Neutrophil (primary cell): ENCODE measurements around the gene CCNG1.
A peak's percentile ranks its signal among the peaks of the same experiment; 100 is the strongest.

ENCODE experiments used
- H3K27ac ChIP-seq: fragments of 200-600 bp; sonication (generic); 2 replicates; pipeline ENCODE4 v1.5.1; 2016; ENCODE audit warnings: mild to moderate bottlenecking, moderate library complexity
- H3K27me3 ChIP-seq: fragments of 200-600 bp; sonication (generic); 2 replicates; pipeline ENCODE4 v1.6.0; 2016; ENCODE audit warnings: mild to moderate bottlenecking
- H3K36me3 ChIP-seq: fragments of 200-600 bp; sonication (generic); 2 replicates; pipeline ENCODE4 v1.5.1; 2017
- H3K4me1 ChIP-seq, 2 experiments: fragments of 200-600 bp in 1 of 2; sonication (generic) in 1 of 2; 1 replicate in 1 of 2; 2 replicates in 1 of 2; pipeline versions ENCODE4 v1.5.1 to v1.6.1; 2013 to 2016; ENCODE audit warnings: low read depth in 1 of 2, low read length in 1 of 2, mild to moderate bottlenecking in 1 of 2, moderate library complexity in 1 of 2; ENCODE audit not compliant: control insufficient read depth in 1 of 2, insufficient read depth in 1 of 2
- H3K4me3 ChIP-seq, 2 experiments: fragments of 200-600 bp in 1 of 2; sonication (generic) in 1 of 2; 1 replicate in 1 of 2; 2 replicates in 1 of 2; pipeline ENCODE4 v1.5.1; 2013 to 2016; ENCODE audit warnings: low read depth in 1 of 2, low read length in 1 of 2, mild to moderate bottlenecking in 1 of 2, moderate library complexity in 1 of 2
- H3K9me3 ChIP-seq: fragments of 200-600 bp; sonication (generic); 2 replicates; pipeline ENCODE4 v1.5.1; 2016
- TF ChIP-seq, protein P1 (sequence below): fragments of 200-600 bp; sonication (generic); IDR thresholded peaks from 2 replicates; pipeline ENCODE4 v1.5.1; 2016; ENCODE audit warnings: antibody characterized with exemption

The CCNG1 gene

DNA sequence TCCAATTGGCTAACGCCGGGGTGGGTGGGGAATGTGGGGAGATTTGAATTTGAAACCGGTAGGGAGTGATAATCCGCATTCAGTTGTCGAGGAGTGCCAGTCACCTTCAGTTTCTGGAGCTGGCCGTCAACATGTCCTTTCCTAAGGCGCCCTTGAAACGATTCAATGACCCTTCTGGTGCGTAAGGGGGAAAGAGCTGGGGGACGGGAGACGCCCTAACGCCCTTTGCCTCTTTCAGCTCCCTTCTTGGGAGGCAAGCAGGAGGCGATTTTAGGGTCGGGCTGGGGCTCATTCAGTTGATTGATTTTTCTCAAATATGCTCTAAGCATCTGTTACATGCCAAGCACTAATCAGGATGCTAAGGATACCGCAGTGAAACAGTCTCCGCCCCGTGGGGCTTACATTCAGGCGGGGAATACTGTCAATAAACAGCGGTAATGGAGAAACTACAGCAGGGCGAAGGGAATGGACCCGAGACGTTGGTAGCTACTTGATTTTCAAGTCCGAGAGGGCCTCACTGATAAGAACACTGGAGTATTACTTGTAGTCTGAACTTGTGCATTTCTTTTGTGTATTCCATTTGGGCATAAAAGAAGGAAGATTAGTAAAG, 23.3 kb downstream of the CCNG1 start, which contains the start of gene HMMR:
TSS of gene HMMR (plus strand) at position 71 of the 610 bp plus-strand sequence. CDS start at position 132, 61 bp downstream.
- Histone ChIP-seq H3K27ac (peak within 1 kb of the TSS; percentile 81), H3K4me1 (peaks cover 29% of the 10 kb centered on the region in 2 experiments), H3K27me3 (no peaks in the 10 kb centered on the region), H3K9me3 (no peaks in the 10 kb centered on the region), H3K4me3 (peak within 1 kb of the TSS; percentile 85 to 91), H3K36me3 (no peaks in the 10 kb centered on the region)
- TF ChIP-seq, protein P1, sequence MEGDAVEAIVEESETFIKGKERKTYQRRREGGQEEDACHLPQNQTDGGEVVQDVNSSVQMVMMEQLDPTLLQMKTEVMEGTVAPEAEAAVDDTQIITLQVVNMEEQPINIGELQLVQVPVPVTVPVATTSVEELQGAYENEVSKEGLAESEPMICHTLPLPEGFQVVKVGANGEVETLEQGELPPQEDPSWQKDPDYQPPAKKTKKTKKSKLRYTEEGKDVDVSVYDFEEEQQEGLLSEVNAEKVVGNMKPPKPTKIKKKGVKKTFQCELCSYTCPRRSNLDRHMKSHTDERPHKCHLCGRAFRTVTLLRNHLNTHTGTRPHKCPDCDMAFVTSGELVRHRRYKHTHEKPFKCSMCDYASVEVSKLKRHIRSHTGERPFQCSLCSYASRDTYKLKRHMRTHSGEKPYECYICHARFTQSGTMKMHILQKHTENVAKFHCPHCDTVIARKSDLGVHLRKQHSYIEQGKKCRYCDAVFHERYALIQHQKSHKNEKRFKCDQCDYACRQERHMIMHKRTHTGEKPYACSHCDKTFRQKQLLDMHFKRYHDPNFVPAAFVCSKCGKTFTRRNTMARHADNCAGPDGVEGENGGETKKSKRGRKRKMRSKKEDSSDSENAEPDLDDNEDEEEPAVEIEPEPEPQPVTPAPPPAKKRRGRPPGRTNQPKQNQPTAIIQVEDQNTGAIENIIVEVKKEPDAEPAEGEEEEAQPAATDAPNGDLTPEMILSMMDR, result no peak

DNA sequence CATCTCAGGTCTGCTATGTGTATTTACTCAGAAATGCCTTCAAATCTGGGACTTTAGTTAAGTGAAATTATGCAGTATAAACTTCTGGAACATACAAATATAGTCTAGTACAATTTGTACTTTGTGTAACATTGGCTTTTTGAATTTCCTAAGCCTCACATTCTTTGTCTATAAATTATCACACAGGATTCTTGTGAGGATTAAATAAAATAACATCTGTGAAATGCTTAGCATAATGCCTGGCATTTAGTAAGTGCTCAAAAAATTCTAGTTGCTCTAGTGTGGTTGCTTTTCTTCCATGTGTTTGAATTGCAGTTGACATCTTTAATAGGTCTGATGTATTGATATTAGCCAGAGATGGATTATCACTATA, 25.7 kb downstream of the CCNG1 start:
- Histone ChIP-seq H3K4me1 (peaks cover 29% of the 10 kb centered on the region in 2 experiments), H3K4me3 (no peak overlapping the region), H3K27me3 (no peaks in the 10 kb centered on the region)

DNA sequence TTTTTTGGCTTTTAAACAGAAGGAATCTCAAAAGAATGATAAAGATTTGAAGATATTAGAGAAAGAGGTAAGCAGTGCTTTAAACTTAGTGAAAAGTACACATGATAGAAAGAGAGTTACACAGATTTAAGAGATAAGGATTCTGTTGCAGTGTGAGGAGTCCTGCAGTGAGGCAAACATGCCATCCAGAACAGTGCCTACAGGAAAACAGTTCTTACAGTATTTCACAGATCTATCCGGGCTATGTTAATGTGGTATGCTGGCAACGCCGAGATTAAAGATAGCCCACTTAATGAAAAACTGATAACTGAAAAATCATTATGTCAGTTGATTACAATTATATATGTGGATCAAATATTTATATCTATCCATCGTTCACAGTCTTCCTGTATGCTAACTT, 30.3 kb downstream of the CCNG1 start:
- Histone ChIP-seq H3K27ac (no peak overlapping the region), H3K4me3 (no peak overlapping the region), H3K9me3 (no peaks in the 10 kb centered on the region), H3K4me1 (no peaks in the 10 kb centered on the region), H3K36me3 (peaks cover 40% of the 10 kb centered on the region), H3K27me3 (no peaks in the 10 kb centered on the region)
- TF ChIP-seq, protein P1, result no peak

More for the DNA sequence above, 25.7 kb downstream of the CCNG1 start:
- TF ChIP-seq, protein P1, result no peak
- H3K9me3 ChIP-seq, result no peaks in the 10 kb centered on the region
- no peak overlapping the region for H3K27ac ChIP-seq
- peaks cover 4% of the 10 kb centered on the region for H3K36me3 ChIP-seq

DNA sequence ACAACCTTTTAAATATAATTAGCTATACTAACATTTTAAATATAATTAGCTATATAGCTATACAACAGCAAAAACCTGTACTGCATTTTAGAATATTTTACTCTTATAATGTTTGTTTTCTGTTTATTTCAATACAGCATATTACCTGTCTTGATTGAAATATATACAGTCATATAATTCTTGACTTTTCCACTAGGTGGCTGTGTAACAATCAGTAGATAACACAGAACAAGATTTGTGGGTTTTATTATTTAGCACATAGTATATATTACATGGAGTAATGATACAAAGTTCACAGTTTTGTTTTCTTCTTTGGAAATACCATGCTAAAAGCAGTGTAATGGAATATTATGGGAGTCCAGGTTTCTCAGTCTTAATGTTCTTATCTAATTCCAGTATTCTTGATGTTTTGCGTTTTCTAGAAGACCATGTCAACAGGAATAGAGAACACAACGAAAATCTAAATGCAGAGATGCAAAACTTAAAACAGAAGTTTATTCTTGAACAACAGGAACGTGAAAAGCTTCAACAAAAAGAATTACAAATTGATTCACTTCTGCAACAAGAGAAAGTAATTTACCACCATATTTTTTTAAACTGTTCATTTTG, 36.3 kb downstream of the CCNG1 start:
- Histone ChIP-seq H3K27ac (no peak overlapping the region), H3K9me3 (no peaks in the 10 kb centered on the region), H3K27me3 (no peaks in the 10 kb centered on the region), H3K4me3 (no peak overlapping the region), H3K36me3 (peaks cover 64% of the 10 kb centered on the region), H3K4me1 (no peaks in the 10 kb centered on the region)
- TF ChIP-seq, protein P1, result no peak

DNA sequence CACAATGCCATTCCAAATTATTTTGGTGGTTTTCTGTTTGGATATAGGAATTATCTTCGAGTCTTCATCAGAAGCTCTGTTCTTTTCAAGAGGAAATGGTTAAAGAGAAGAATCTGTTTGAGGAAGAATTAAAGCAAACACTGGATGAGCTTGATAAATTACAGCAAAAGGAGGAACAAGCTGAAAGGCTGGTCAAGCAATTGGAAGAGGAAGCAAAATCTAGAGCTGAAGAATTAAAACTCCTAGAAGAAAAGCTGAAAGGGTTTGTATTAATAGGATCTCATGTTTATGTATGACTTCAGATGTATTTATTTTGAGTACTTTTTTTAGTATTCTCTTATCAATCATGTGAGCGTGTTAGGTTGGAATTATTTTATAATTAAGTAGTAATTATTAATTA, 38.0 kb downstream of the CCNG1 start:
- Histone ChIP-seq H3K36me3 (peaks cover 69% of the 10 kb centered on the region), H3K4me3 (no peak overlapping the region), H3K9me3 (no peaks in the 10 kb centered on the region), H3K27me3 (no peaks in the 10 kb centered on the region), H3K4me1 (no peaks in the 10 kb centered on the region), H3K27ac (no peak overlapping the region)
- TF ChIP-seq, protein P1, result no peak
